GM18907 (cell line): ENCODE measurements around the gene ACAD11.

Experiments used
- ATAC-seq: cut with Tn5 transposase; IDR thresholded peaks from one replicate; pipeline ENCODE4 v1.9.1; 2021; ENCODE audit warnings: mild to moderate bottlenecking, moderate library complexity; ENCODE audit not compliant: unreplicated experiment

Gene ACAD11, protein sequence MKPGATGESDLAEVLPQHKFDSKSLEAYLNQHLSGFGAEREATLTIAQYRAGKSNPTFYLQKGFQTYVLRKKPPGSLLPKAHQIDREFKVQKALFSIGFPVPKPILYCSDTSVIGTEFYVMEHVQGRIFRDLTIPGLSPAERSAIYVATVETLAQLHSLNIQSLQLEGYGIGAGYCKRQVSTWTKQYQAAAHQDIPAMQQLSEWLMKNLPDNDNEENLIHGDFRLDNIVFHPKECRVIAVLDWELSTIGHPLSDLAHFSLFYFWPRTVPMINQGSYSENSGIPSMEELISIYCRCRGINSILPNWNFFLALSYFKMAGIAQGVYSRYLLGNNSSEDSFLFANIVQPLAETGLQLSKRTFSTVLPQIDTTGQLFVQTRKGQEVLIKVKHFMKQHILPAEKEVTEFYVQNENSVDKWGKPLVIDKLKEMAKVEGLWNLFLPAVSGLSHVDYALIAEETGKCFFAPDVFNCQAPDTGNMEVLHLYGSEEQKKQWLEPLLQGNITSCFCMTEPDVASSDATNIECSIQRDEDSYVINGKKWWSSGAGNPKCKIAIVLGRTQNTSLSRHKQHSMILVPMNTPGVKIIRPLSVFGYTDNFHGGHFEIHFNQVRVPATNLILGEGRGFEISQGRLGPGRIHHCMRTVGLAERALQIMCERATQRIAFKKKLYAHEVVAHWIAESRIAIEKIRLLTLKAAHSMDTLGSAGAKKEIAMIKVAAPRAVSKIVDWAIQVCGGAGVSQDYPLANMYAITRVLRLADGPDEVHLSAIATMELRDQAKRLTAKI

DNA sequence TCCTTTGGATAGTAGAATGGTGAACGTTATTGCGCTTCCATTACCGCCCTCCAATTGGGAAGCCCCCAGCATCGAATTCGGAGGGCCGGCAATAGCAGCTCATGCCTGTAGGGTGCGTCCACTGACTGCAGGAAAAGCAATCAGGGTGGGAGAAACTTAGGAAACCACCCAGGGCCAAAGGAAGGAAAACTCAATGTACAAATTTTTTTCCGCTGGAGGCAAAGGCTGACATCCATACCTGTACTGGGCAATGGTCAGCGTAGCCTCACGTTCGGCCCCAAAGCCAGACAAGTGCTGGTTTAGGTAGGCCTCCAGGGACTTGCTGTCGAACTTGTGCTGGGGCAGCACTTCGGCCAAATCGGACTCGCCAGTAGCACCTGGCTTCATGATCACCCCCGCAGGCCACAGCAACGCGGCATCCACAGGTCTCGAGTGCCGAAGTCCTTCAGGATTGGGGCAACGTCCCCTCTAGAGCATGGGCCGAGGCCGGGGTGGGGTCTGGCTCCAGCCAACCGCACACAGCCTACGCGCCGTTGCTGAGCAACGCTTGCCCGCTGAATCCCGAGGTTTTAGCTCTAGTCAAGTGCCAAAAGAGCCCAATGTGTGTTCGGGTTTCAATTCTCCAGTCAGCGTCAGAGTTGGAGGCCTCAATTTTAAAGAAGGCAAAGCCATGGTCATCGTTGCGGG is at the start of gene ACAD11:
Gene ACAD11, minus strand, starts transcription at position 445 of the 687 bp plus-strand sequence. Its CDS starts 58 bp downstream, at position 387.
- ATAC-seq, result peak; percentile 66

DNA sequence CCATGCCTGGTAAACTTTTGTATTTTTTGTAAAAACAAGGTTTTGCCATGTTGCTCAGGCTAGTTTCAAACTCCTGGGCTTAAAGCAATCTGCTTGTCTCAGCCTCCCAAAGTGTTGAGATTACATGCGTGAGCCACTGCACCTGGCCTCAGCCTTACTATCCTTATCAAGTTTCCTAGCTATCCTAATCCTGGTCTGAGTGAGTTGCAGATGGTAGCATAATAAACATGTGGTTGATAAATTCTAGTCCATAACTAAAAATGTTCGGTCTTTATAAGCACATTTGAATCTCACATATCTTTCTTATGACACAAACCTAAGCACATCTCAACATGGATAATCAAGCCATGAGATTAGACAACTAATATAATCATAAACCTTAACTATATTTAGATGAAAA is 44.1 kb upstream of the ACAD11 start:
- ATAC-seq, result no peak

DNA sequence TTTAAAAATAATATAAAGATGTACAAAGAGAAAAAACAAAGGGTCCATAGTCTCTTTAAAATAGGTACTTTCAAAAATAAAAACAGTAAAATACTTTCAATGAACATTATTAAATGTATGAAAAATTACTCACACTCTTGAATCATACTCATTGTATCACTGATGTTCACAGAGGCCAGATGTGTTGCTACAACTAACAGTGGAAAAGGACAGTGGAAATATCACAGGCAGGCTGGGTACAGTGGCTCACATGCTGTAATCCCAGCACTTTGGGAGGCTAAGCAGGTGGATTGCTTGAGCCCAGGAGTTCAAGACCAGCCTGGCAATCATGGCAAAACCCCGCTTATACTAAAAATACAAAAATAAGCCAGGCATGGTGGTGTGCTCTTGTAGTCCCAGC is 35.8 kb upstream of the ACAD11 start:
- no peak for ATAC-seq

DNA sequence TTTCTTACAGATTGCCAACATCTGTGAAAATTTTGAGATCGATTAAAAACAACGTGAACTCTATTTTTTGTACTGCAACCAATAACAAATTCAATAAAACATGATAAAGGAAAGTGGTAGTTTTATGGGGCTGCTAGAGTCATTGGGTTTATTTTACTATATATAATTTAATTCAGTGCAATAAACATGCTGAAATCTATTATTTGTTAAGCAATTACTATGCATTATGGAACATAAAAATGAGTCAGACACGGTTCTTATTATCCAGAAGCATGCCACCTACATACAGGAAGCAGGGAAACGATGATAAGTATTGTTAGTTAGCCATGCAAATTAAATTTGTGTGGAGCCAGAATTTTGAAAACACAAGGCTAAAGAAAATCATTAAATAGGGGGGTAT is 35.4 kb upstream of the ACAD11 start:
- no peak for ATAC-seq

DNA sequence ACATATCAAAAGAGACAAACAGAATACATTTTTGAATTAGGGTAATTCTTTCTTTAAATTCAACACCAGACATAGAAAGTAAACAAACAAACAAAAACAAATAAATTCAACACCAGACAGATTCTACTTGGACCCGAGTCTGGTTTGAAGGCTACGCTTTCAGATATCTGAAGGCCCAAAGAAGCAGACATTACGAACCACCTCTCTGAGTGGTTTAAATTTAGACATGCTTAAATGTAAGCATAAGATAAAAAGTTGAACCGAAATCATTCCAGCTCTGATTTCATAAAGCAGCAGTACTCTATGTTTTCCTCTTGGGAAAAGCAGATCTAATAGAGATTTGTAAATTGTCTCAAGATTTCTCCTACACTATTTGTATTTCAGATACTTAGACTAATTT is 30.4 kb upstream of the ACAD11 start:
- no peak for ATAC-seq

DNA sequence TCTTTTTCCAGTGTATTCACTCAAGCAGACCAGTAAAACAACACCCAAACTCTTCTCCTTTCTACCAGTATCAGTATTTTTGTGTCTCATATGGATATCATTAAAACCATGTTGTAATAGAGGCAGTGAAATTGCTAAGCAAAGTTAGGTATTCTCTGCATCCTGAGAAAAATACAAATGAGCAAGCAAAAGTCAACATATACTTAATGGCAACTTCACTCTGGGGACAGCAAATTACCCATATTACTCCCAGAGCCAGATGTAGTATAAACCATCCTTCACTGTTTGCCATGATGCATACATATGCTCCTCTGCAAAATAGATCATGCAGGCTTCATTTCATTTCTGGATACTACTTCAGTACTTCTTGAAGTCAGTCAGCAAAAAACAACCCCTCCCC is 22.6 kb upstream of the ACAD11 start:
- no peak for ATAC-seq

DNA sequence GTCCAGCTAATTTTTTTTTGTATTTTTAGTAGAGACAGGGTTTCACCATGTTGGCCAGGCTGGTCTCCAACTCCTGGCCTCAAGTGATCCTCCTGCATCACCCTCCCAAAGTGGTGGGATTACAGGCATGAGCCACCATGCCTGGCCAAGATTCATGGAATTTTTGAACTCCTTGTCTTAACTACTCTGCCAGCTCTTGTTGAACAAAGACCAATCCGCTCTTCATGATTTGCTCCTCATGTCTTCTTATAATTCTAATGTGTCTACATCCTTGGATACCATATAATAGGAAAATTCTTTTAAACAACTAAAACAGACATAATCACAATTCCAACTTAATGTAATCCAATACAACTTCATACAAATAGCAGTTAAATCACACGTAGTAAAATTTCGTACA is 21.8 kb upstream of the ACAD11 start:
- ATAC-seq, result no peak

DNA sequence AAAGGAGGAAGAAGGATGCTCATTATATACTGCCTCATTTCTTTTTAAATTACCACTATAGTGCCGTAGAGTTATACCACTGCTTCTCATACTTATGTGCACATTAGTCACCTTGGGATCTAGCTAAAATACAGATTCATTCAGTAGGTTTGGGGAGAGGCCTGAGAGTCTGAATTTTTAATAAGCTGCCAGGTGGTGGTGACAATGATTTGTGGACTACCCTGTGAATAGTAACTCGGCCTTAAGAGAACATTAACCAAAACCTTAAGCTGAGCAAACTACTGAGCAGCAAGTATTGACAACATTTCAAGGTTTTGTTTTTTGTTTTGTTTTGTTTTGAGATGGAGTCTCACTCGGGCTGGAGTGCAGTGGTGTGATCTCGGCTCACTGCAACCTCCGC is 20.3 kb upstream of the ACAD11 start:
- ATAC-seq, result no peak

DNA sequence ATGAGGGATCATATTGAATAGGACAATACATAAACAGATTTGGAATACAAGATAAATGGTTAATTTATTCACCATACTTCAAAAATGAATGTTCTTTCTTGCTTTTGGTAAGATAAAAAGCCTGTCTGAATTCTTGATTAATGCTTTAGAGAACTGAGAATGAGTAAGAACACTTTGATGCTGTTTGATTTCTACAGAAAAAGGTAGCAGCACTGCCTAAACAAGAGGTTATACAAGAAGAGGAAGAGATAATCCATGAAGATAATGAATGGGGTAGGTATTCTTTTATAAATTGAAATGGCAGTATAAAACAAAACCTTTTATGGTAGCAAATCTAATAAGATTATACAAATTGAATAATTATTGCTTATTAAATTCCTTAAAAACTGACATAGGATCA is 15.8 kb upstream of the ACAD11 start:
- no peak for ATAC-seq

DNA sequence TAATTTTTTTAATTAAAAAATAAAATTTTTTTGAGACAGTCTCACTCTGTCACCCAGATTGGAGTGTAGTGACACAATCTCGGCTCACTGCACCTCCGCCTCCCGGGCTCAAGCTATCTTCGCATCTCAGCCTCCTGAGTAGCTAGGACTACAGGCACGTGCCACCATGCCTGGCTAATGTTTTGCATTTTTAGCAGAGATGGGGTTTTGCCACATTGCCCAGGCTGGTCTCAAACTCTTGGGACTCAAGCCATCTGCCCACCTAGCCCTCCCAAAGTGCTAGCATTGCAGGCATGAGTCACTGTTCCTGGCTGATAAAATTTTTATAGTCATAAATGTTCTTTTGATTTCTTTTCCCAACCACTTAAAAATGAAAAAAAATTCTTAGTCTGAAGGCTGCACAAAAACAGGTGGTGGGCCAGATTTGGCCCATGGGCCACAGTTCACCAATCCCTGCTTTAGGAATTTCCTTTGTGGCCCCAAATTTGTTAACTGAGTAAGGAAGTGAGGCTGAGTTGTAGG is 9.7 kb upstream of the ACAD11 start:
- no peak for ATAC-seq

DNA sequence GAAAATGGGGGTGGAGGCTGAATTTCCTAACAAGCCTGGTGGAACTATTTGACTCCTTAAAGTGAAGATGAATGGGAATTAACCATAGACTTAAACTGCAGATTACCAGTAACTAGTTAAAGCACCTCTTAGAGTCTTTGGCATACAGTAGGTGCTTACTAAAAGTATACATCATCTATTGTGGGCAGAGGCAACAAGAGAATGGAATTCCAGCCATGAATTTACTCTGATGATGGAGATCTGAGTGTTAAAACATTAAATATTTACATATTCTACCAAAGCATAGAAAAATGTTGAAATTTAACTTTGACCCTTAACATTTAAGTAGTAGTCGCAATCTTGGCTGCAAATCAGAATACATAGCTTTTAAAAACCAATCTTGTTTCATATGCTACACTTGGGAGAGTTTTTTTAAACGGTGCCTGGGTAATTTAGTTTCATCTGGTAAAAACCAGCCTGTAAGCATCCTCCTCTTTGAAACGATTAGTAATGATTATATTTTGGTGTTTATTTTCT is 5.7 kb upstream of the ACAD11 start:
- no peak for ATAC-seq

DNA sequence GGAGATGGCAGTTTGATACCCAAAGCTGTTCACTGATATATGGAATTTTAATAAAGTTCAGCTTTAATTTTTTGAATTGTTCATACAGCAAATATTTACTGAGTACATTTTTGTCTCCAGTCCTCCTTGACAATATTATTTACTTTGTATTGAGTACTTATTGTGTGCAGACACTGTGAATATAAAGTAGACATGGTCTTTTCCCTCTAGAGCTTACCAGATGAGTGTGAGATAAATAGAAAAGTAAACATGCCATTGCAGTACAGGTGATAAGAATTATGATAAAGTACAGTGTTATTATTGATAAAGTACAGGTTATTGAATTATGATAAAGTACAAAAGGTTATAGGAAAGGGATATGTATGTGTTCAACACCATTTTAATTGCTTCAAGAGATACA is 2.6 kb upstream of the ACAD11 start:
- no peak for ATAC-seq

DNA sequence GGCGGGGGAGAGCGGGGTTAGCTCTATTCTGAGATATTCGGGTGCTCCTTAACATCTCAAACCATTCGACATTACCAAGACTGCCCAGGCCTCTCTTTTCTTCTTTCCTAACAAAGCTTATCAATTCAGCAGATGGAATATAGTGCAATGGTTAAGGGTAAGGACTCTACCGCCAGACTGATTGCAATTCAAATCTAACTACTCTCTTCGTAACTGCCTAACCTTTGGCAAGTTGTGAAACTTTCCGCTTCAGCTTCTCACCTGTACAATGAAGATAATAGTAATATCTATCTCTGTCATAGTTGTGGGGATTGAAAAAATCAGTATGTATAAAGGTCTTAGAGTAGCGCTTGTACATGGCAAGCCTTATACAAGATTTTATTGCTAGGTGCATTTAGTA is 1.5 kb upstream of the ACAD11 start:
- no peak for ATAC-seq

DNA sequence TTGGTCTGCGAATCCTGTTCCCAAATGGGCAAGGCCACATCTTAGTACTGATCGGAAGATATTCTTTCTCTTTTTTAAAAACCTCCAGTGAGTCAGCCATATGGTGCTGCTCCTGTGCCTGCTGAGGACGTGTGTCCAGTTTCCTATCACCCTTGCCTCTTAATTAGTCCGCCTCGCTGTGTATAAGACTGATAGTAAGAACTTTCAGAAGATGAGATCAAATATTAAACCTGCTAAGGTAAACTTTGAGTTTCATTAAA is 1.1 kb upstream of the ACAD11 start:
- ATAC-seq, result peak; percentile 3

DNA sequence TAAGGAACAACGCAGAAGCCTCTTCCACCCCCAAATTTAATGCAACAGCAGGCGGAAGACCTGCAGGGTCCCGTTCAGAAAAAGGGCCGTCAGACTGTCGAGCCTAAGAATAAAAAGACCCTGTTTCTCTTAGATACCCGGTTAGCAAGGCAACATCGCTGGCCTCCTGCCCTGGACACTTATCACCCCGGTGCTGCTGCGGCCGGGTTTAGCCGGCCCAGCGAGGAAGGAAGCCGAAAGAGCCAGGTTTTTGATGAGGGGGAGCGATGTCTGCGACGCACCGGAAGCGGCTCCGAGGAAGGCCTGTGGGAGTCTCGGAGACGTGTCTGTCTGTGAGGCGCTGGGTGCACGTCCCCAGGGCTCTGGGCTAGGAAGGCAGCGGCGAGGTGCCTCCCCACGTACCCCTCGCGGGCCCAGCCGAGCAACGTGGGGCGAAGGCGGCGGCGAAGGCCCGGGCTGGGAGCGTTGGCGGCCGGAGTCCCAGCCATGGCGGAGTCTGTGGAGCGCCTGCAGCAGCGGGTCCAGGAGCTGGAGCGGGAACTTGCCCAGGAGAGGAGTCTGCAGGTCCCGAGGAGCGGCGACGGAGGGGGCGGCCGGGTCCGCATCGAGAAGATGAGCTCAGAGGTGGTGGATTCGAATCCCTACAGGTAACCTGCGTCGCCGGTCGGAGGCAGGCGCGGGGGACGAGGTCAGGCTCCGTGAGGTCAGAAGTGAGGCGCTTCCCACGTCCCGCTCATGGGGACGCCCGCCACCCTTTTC is 622 bp upstream of the ACAD11 start, which contains the start of gene UBA5:
Gene UBA5, plus strand, starts transcription at position 278 of the 759 bp plus-strand sequence. Its CDS starts 209 bp downstream, at position 487.
- ATAC-seq, result peak; percentile 77

DNA sequence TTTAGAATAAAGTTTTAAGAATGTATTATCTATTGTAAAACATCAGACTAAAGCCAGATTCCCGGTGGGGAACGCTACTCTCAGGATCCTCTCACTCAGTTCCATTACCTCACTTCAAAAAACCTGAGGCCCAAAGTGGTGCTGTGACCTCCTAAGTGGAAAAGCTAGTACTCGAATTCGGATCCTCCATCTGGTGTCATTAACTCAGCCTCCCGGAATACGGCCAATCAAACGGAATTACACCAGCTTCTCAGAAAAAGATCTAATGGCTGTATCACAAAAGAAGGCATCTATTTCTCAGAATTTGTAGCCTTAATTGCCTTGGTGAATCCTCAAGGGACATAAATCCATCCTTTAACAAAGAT is 627 bp downstream of the ACAD11 start:
- no peak for ATAC-seq

DNA sequence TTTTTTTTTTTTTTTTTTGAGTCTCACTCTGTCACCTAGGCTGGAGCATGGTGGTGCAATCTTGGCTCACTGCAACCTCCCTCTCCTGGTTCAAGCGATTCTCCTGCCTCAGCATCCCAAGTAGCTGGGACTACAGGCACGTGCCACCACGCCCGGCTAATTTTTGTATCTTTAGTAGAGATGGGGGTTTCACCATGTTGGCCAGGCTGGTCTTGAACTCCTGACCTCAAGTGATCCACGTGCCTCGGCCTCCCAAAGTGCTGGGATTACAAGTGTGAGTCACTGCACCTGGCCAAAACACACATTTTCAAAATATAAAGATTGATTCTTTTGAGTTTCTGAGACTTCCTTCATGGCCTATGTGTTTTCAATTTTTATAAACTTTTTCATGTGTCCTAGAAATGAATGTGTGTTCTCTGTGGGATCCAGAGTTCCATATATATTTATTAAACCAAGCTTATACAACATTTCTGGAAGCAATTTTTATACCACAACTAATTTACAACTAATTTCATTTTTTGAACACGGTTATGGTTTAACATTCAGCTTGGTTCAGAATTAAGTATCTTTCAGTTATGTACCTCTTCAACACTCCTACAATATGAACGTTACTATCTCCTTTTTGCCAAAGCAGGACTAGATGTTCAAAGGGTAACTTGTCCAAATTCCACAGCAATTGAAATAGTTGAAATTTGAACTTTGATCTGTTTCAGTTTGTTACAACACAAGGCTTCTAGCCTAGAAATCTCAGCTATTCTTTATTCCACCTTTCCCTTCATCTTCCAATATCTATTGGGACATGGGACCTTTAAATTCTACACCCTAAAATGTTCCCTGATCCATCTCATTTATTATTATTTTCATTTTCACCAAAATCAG is 1.5 kb downstream of the ACAD11 start:
- no peak for ATAC-seq

DNA sequence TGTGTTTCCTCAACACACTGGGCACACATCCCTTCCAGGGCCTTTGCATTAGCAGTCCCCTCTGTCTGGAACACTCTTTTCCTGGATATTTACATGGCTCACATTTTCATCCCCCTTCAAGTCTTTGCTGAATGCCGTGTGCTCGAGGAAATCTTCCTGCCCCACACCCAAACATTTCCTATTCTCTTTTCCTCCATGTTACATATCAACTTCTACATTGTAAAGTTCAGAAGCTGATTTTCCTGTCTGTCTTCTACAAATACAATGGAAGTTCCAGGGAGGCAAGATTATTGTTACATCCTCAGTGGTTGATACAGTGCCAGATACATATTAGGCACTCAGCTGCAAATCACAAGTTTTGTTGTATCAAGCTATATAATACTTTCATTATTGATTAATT is 4.1 kb downstream of the ACAD11 start:
- no peak for ATAC-seq

DNA sequence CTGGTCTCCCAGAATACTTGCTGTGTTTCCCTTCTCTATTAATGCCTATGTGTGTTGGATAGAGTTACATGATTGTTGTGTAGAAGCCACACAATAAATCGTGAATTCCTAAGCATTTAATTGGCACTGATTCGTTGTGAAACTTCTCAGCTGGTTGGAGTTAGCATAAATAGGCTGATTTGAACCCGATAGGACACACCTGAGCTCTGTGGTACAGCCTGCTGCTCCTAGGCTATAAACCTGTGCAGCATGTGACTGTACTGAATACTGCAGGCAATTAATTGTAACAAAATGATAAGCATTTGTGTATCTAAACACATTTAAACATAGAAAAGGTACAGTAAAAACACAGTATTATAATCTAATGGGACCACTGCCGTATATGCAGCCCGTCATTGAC is 4.9 kb downstream of the ACAD11 start:
- no peak for ATAC-seq

DNA sequence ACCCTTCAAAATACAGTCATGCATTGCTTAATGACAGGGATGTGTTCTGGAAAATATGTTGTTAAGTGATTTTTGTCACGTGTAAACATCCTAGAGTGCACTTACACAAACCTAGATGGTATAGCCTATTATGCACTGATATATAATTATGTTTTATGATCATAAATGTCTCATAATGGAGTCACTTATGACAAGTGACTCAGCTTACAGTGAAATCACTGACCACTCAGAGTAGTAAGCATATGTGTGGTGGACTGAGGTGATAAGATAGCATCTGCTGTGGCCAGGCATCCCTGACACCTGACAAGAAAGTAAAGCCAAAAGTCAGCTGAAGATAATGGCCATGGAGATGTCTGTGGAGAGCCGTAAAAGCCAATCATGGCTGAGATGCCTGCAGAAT is 5.4 kb downstream of the ACAD11 start:
- ATAC-seq, result no peak
